Liver (tissue), 9 donors: ENCODE results near the gene HSD17B7. TPM values are rescaled to one million over a fixed set of nuclear protein-coding genes. Genes with fewer than 3 reads are reported as not detected.

Experiments used
- DNase-seq: peaks from one replicate; pipeline ENCODE4 v3.0.0-alpha.2; 2017; ENCODE audit warnings: low spot score
- H3K27ac ChIP-seq, 2 donors: one replicate each; pipeline ENCODE4 v1.7.0; 2013; ENCODE audit warnings: inconsistent platforms in 2 of 2, low read length in 2 of 2, control low read depth in 1 of 2, low read depth in 1 of 2, mild to moderate bottlenecking in 1 of 2
- H3K27me3 ChIP-seq, 4 donors: one replicate each; pipeline versions ENCODE4 v1.6.1 to v1.7.0; 2013; ENCODE audit warnings: low read length in 3 of 4, inconsistent platforms in 1 of 4, mild to moderate bottlenecking in 1 of 4, moderate library complexity in 1 of 4; ENCODE audit not compliant: control insufficient read depth in 4 of 4, insufficient read depth in 4 of 4
- H3K36me3 ChIP-seq, 4 donors: one replicate each; pipeline versions ENCODE4 v1.6.1 to v1.7.0; 2013; ENCODE audit warnings: low read length in 3 of 4, mild to moderate bottlenecking in 3 of 4, low read depth in 1 of 4, moderate library complexity in 1 of 4; ENCODE audit not compliant: control insufficient read depth in 4 of 4, insufficient read depth in 3 of 4
- H3K4me1 ChIP-seq, 4 donors: one replicate each; pipeline versions ENCODE4 v1.6.1 to v1.7.0; 2013; ENCODE audit warnings: low read length in 3 of 4, mild to moderate bottlenecking in 3 of 4, moderate library complexity in 1 of 4; ENCODE audit not compliant: control insufficient read depth in 4 of 4, insufficient read depth in 4 of 4
- H3K4me3 ChIP-seq, 3 donors: one replicate each; pipeline versions ENCODE4 v1.6.1 to v1.7.0; 2013; ENCODE audit warnings: low read length in 3 of 3, control low read depth in 1 of 3, low read depth in 1 of 3, mild to moderate bottlenecking in 1 of 3
- H3K9ac ChIP-seq, 2 donors: one replicate each; pipeline ENCODE4 v1.7.0; 2013; ENCODE audit warnings: low read length in 2 of 2, mild to moderate bottlenecking in 2 of 2, moderate library complexity in 2 of 2, control low read depth in 1 of 2, low read depth in 1 of 2
- H3K9me3 ChIP-seq, 4 donors: one replicate each; pipeline versions ENCODE4 v1.6.1 to v1.7.0; 2013; ENCODE audit warnings: low read length in 3 of 4; ENCODE audit not compliant: control insufficient read depth in 4 of 4
- CTCF ChIP-seq: fragments of 150-350 bp; IDR thresholded peaks from 2 replicates; pipeline ENCODE4 v1.5.1; 2017; ENCODE audit warnings: improper control_type of control experiment, low read depth, low read length; ENCODE audit not compliant: missing input control
- EGR1 ChIP-seq, 2 donors: IDR thresholded peaks; 2 replicates each; pipeline ENCODE4 v1.6.1; 2016 to 2018; ENCODE audit warnings: antibody characterized with exemption in 2 of 2, low read depth in 2 of 2
- FOXA1 ChIP-seq: IDR thresholded peaks from 2 replicates; pipeline ENCODE4 v1.6.1; 2016; ENCODE audit warnings: antibody characterized with exemption
- FOXA2 ChIP-seq: IDR thresholded peaks from 2 replicates; pipeline ENCODE4 v1.6.1; 2016; ENCODE audit warnings: antibody characterized with exemption
- GABPA ChIP-seq, 2 donors: IDR thresholded peaks in 1 of 2; conservative IDR thresholded peaks in 1 of 2; 2 replicates each; pipeline ENCODE4 v1.6.1; 2016; ENCODE audit warnings: antibody characterized with exemption in 2 of 2, mild to moderate bottlenecking in 1 of 2, moderate library complexity in 1 of 2
- HNF4A ChIP-seq, 2 donors: conservative IDR thresholded peaks; 2 replicates each; pipeline ENCODE4 v1.6.1; 2016; ENCODE audit warnings: antibody characterized with exemption in 2 of 2, mild to moderate bottlenecking in 2 of 2
- RAD21 ChIP-seq, 2 donors: IDR thresholded peaks; 2 replicates each; pipeline ENCODE4 v1.6.1; 2016; ENCODE audit warnings: antibody characterized with exemption in 2 of 2, mild to moderate bottlenecking in 2 of 2
- SP1 ChIP-seq: IDR thresholded peaks from 2 replicates; pipeline ENCODE4 v1.6.1; 2018; ENCODE audit warnings: antibody characterized with exemption, mild to moderate bottlenecking
- TAF1 ChIP-seq: conservative IDR thresholded peaks from 2 replicates; pipeline ENCODE4 v1.6.1; 2016; ENCODE audit warnings: antibody characterized with exemption, mild to moderate bottlenecking
- whole genome bisulfite sequencing: extraction: QIAGEN DNeasy Blood & Tissue Kit; methylation state at CpG from one replicate; pipeline ENCODE4 v1.1.7; 2013; 5-methylcytosine and 5-hydroxymethylcytosine counted together
- polyA plus RNA-seq, 2 donors: library from polyadenylated mRNA; stranded (reverse) in 1 of 2; unstranded in 1 of 2; fragments of 200-250 nt in 1 of 2; fragments of >200 nt in 1 of 2; fragmentation: Nextera tagmentation in 1 of 2; extraction: Ambion mirVana in 1 of 2; gene quantifications; one replicate each; pipeline versions ENCODE4 v1.2.1 to v1.2.3, GENCODE V29; 2013 to 2015
- total RNA-seq, 2 donors: library from RNA; depleted of rRNA; stranded (reverse); fragments of >200 nt; gene quantifications; one replicate each; pipeline ENCODE4 v1.2.3, GENCODE V29; 2014
- TF ChIP-seq, protein P1 (sequence below): IDR thresholded peaks from 2 replicates; pipeline ENCODE4 v1.6.1; 2016; ENCODE audit warnings: antibody characterized with exemption
- TF ChIP-seq, protein P2 (sequence below): IDR thresholded peaks from 2 replicates; pipeline ENCODE4 v1.6.1; 2016; ENCODE audit warnings: antibody characterized with exemption
- TF ChIP-seq, protein P3 (sequence below): IDR thresholded peaks from 2 replicates; pipeline ENCODE4 v1.6.1; 2016; ENCODE audit warnings: antibody characterized with exemption
- donor health status: healthy.
- donor health status: healthy.
- donor health status: healthy.
- donor health status: healthy.
- donor health status: healthy.

Gene HSD17B7
- total and polyA plus RNA-seq, 4 donors: 22.9 to 115 (median 43.5) TPM

- H3K9ac ChIP-seq: no peak overlapping the region
- TF ChIP-seq, protein P1, sequence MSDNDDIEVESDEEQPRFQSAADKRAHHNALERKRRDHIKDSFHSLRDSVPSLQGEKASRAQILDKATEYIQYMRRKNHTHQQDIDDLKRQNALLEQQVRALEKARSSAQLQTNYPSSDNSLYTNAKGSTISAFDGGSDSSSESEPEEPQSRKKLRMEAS: no peak
- TF ChIP-seq HNF4A (conservative IDR thresholded peaks at IDR 0.05) (no peak), FOXA2 (no peak), FOXA1 (no peak), SP1 (no peak), EGR1 (IDR thresholded peaks at IDR 0.05; ENCODE audit: low read depth in 2 of 2) (no peak), TAF1 (no peak), CTCF (no peak), RAD21 (IDR thresholded peaks at IDR 0.05) (no peak)
- 91% methylated on average over 1 of the region's 1 CpG for WGBS
Measured at GRCh38 chr1:162851341-162851740, 60.8 kb downstream of the HSD17B7 start.

DNA sequence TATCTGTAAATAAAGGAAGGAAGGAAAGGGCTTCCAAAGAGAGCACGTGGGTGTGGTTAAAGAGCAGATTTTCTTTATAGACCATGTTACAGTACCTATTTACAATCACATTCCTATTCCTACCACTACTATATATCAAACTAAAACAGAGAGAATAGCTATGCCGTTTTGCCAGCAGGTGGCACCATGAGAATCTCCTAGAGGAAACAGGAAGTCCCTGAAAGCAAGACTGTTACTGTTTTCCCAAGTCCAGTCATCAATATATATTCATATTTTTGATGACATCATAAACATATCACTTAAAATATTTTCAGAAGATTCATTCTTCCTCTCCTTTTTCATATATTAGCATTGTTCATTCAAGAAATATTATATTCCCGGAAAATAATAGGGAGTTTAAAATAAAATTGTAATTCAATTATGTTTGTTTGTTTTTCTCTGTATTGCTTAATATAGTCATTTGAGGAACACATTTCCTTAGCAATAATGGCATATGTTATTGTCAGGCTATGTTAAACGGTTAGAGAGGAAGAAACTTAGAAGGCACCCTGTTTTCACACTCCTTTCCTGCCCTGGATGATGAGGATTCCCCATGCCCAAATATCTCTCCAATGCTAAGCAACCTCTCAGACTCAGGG is 63.9 kb downstream of the HSD17B7 start:
- 32% methylated on average over 4 of the region's 4 CpGs for WGBS
- H3K9ac ChIP-seq: no peak overlapping the region

More at GRCh38 chr1:162851341-162851740, 60.8 kb downstream of the HSD17B7 start:
- Histone ChIP-seq H3K4me3 (no peak overlapping the region), H3K9me3 (no peaks in the 10 kb centered on the region), H3K4me1 (no peaks in the 10 kb centered on the region), H3K36me3 (no peaks in the 10 kb centered on the region), H3K27ac (no peak overlapping the region), H3K27me3 (no peaks in the 10 kb centered on the region)
- no peak for DNase-seq

More for the DNA sequence above, 63.9 kb downstream of the HSD17B7 start:
- H3K9me3 ChIP-seq: no peaks in the 10 kb centered on the region
- no peaks in the 10 kb centered on the region for H3K4me1 ChIP-seq
- H3K27ac ChIP-seq: no peak overlapping the region
- H3K27me3 ChIP-seq: no peaks in the 10 kb centered on the region
- TF ChIP-seq TAF1: no peak
- TF ChIP-seq, protein P2, sequence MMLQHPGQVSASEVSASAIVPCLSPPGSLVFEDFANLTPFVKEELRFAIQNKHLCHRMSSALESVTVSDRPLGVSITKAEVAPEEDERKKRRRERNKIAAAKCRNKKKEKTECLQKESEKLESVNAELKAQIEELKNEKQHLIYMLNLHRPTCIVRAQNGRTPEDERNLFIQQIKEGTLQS: no peak
- TF ChIP-seq GABPA (IDR thresholded peaks at IDR 0.05 in 1 of 2, conservative IDR thresholded peaks at IDR 0.05 in 1 of 2): peak; percentile 50 to 52
- peak; percentile 81 to 85 for TF ChIP-seq RAD21 (IDR thresholded peaks at IDR 0.05)
- TF ChIP-seq, protein P3, sequence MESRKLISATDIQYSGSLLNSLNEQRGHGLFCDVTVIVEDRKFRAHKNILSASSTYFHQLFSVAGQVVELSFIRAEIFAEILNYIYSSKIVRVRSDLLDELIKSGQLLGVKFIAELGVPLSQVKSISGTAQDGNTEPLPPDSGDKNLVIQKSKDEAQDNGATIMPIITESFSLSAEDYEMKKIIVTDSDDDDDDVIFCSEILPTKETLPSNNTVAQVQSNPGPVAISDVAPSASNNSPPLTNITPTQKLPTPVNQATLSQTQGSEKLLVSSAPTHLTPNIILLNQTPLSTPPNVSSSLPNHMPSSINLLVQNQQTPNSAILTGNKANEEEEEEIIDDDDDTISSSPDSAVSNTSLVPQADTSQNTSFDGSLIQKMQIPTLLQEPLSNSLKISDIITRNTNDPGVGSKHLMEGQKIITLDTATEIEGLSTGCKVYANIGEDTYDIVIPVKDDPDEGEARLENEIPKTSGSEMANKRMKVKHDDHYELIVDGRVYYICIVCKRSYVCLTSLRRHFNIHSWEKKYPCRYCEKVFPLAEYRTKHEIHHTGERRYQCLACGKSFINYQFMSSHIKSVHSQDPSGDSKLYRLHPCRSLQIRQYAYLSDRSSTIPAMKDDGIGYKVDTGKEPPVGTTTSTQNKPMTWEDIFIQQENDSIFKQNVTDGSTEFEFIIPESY: no peak
- TF ChIP-seq CTCF: peak; percentile 63
- TF ChIP-seq EGR1 (IDR thresholded peaks at IDR 0.05; ENCODE audit: low read depth in 2 of 2): no peak
- no peaks in the 10 kb centered on the region for H3K36me3 ChIP-seq
- DNase-seq: peak; percentile 45
- no peak overlapping the region for H3K4me3 ChIP-seq
